Brain microvascular endothelial cell (primary cell): ENCODE measurements around the gene GNPTG.
A peak's percentile ranks its signal among the peaks of the same experiment; 100 is the strongest.

Source experiments
- DNase-seq: peaks from one replicate; pipeline ENCODE4 v3.0.0-alpha.2; 2020
- H3K27ac ChIP-seq: fragments of 250-450 bp; sonication (Bioruptor Pico); 2 replicates; pipeline ENCODE4 v1.5.1; 2020; ENCODE audit warnings: mild to moderate bottlenecking, moderate library complexity
- H3K27me3 ChIP-seq: fragments of 250-450 bp; sonication (Bioruptor Pico); replicated peaks from 2 replicates; pipeline ENCODE4 v1.5.1; 2020; ENCODE audit warnings: mild to moderate bottlenecking
- H3K36me3 ChIP-seq: fragments of 250-450 bp; sonication (Bioruptor Pico); replicated peaks from 2 replicates; pipeline ENCODE4 v1.5.1; 2020; ENCODE audit warnings: mild to moderate bottlenecking
- H3K4me3 ChIP-seq: 2 replicates; pipeline ENCODE4 v1.5.1; 2011; ENCODE audit warnings: low read depth, mild to moderate bottlenecking, control low read depth, low read length, moderate library complexity
- CTCF ChIP-seq: IDR thresholded peaks from 2 replicates; pipeline ENCODE4 v1.5.1; 2011; ENCODE audit warnings: low read depth, mild to moderate bottlenecking, moderate library complexity, low read length, control low read depth, inconsistent platforms; ENCODE audit errors: missing control alignments
- in situ Hi-C: cut with HindIII; loops from 2 replicates; pipeline ENCODE4 v1.10.0; 2017; ENCODE audit warnings: low sequenced_read_pairs, low pct_ligation_motif_present

The GNPTG gene

GRCh38 chr16:1378804-1379303 lies 27.1 kb downstream of the GNPTG start:
- TF ChIP-seq CTCF, result no peak
- no peaks in the 10 kb centered on the region for H3K27me3 ChIP-seq
- in situ Hi-C loops, result no loop called here
- peak overlapping the region; percentile 68 for H3K27ac ChIP-seq
- peak; percentile 68 for DNase-seq
- H3K36me3 ChIP-seq, result no peaks in the 10 kb centered on the region
- peak overlapping the region; percentile 52 for H3K4me3 ChIP-seq

GRCh38 chr16:1379304-1380076 lies 27.8 kb downstream of the GNPTG start:
- Histone ChIP-seq H3K36me3 (no peaks in the 10 kb centered on the region), H3K27ac (peak overlapping the region; percentile 68), H3K27me3 (no peaks in the 10 kb centered on the region), H3K4me3 (peak overlapping the region; percentile 52)
- in situ Hi-C loops, result no loop called here
- no peak for TF ChIP-seq CTCF
- peak; percentile 23 for DNase-seq

- H3K36me3 ChIP-seq, result no peaks in the 10 kb centered on the region
- TF ChIP-seq CTCF, result no peak
- H3K27ac ChIP-seq, result no peak overlapping the region
- no peaks in the 10 kb centered on the region for H3K27me3 ChIP-seq
- H3K4me3 ChIP-seq, result no peak overlapping the region
- in situ Hi-C loops, result no loop called here
- DNase-seq, result no peak
These were observed 28.5 kb downstream of the GNPTG start for GRCh38 chr16:1380195-1380594.

GRCh38 chr16:1381612-1382406 lies 30.1 kb downstream of the GNPTG start:
- H3K36me3 ChIP-seq, result no peaks in the 10 kb centered on the region
- no peak for TF ChIP-seq CTCF

GRCh38 chr16:1383556-1383955 lies 31.8 kb downstream of the GNPTG start:
- no peak for TF ChIP-seq CTCF
- in situ Hi-C loops, result no loop called here
- no peak for DNase-seq
- Histone ChIP-seq H3K27ac (no peak overlapping the region), H3K36me3 (no peaks in the 10 kb centered on the region), H3K27me3 (no peaks in the 10 kb centered on the region), H3K4me3 (no peak overlapping the region)

More at GRCh38 chr16:1381612-1382406, 30.1 kb downstream of the GNPTG start:
- no peak for DNase-seq
- in situ Hi-C loops, result no loop called here
- H3K4me3 ChIP-seq, result no peak overlapping the region
- H3K27ac ChIP-seq, result no peak overlapping the region
- H3K27me3 ChIP-seq, result no peaks in the 10 kb centered on the region
